Activated naive CD8-positive, alpha-beta T cell treated with anti-CD3 and anti-CD28 coated beads for 36 hours (primary cell): Measurements from ENCODE around the gene CUEDC1. TPM values are rescaled to one million over a fixed set of nuclear protein-coding genes. Genes with fewer than 3 reads are reported as not detected.

Experiments used
- DNase-seq: peaks from one replicate; pipeline ENCODE4 v3.0.0; 2021
- H3K27ac Mint-ChIP-seq: one replicate; pipeline ENCODE4 v1.8.0; 2022; ENCODE audit warnings: mild to moderate bottlenecking, moderate library complexity, mixed read lengths
- H3K27me3 Mint-ChIP-seq: one replicate; pipeline ENCODE4 v1.8.0; 2022; ENCODE audit warnings: mild to moderate bottlenecking, mixed read lengths
- H3K36me3 Mint-ChIP-seq: one replicate; pipeline ENCODE4 v1.8.0; 2021; ENCODE audit warnings: mild to moderate bottlenecking, mixed read lengths
- H3K4me1 Mint-ChIP-seq: one replicate; pipeline ENCODE4 v1.8.0; 2021; ENCODE audit warnings: mixed read lengths
- H3K4me3 Mint-ChIP-seq: one replicate; pipeline ENCODE4 v1.8.0; 2022; ENCODE audit warnings: mild to moderate bottlenecking, moderate library complexity, mixed read lengths
- H3K9me3 Mint-ChIP-seq: one replicate; pipeline ENCODE4 v1.8.0; 2022; ENCODE audit warnings: mixed read lengths
- total RNA-seq, 2 experiments: library from RNA; stranded (reverse); gene quantifications; one replicate each; pipeline ENCODE4 v1.2.3, GENCODE V29; 2021

CUEDC1 gene
- total RNA-seq, 2 experiments from 2014 or later, result 0.14 to 0.18 TPM

- Mint-ChIP-seq H3K4me3 (no peak overlapping the region), H3K36me3 (no peaks in the 10 kb centered on the region), H3K9me3 (no peaks in the 10 kb centered on the region), H3K27ac (no peak overlapping the region), H3K4me1 (no peaks in the 10 kb centered on the region), H3K27me3 (no peaks in the 10 kb centered on the region)
- no peak for DNase-seq
These were observed 44.5 kb downstream of the CUEDC1 start for GRCh38 chr17:57910462-57911420.

GRCh38 chr17:57909551-57909950 is 45.7 kb downstream of the CUEDC1 start:
- no peaks in the 10 kb centered on the region for H3K4me1 Mint-ChIP-seq
- H3K27me3 Mint-ChIP-seq, result no peaks in the 10 kb centered on the region
- H3K36me3 Mint-ChIP-seq, result no peaks in the 10 kb centered on the region
- DNase-seq, result no peak
- H3K27ac Mint-ChIP-seq, result no peak overlapping the region
- H3K4me3 Mint-ChIP-seq, result no peak overlapping the region
- no peaks in the 10 kb centered on the region for H3K9me3 Mint-ChIP-seq

- DNase-seq, result no peak
These were observed 46.9 kb downstream of the CUEDC1 start for GRCh38 chr17:57908278-57908677.

GRCh38 chr17:57906910-57907309 is 48.3 kb downstream of the CUEDC1 start:
- Mint-ChIP-seq H3K27ac (no peak overlapping the region), H3K27me3 (peaks cover 2% of the 10 kb centered on the region), H3K36me3 (no peaks in the 10 kb centered on the region), H3K9me3 (no peaks in the 10 kb centered on the region), H3K4me1 (peaks cover 3% of the 10 kb centered on the region), H3K4me3 (no peak overlapping the region)
- no peak for DNase-seq

More at GRCh38 chr17:57908278-57908677, 46.9 kb downstream of the CUEDC1 start:
- Mint-ChIP-seq H3K36me3 (no peaks in the 10 kb centered on the region), H3K27me3 (no peaks in the 10 kb centered on the region), H3K9me3 (no peaks in the 10 kb centered on the region), H3K4me3 (no peak overlapping the region), H3K27ac (no peak overlapping the region), H3K4me1 (peaks cover 1% of the 10 kb centered on the region)

- Mint-ChIP-seq H3K4me1 (peaks cover 3% of the 10 kb centered on the region), H3K36me3 (no peaks in the 10 kb centered on the region), H3K4me3 (no peak overlapping the region), H3K9me3 (no peaks in the 10 kb centered on the region), H3K27me3 (peaks cover 4% of the 10 kb centered on the region), H3K27ac (no peak overlapping the region)
- no peak for DNase-seq
These were observed 49.2 kb downstream of the CUEDC1 start for GRCh38 chr17:57905875-57906455.

- Mint-ChIP-seq H3K27ac (no peak overlapping the region), H3K4me3 (no peak overlapping the region), H3K9me3 (no peaks in the 10 kb centered on the region), H3K4me1 (peaks cover 3% of the 10 kb centered on the region), H3K27me3 (peaks cover 4% of the 10 kb centered on the region), H3K36me3 (no peaks in the 10 kb centered on the region)
- no peak for DNase-seq
These were observed 51.3 kb downstream of the CUEDC1 start for GRCh38 chr17:57903961-57904360.

GRCh38 chr17:57902800-57903759 is 52.1 kb downstream of the CUEDC1 start:
- H3K4me3 Mint-ChIP-seq, result no peak overlapping the region
- no peak for DNase-seq
- H3K9me3 Mint-ChIP-seq, result no peaks in the 10 kb centered on the region
- H3K4me1 Mint-ChIP-seq, result peaks cover 3% of the 10 kb centered on the region
- H3K27ac Mint-ChIP-seq, result no peak overlapping the region
- peaks cover 4% of the 10 kb centered on the region for H3K27me3 Mint-ChIP-seq
- H3K36me3 Mint-ChIP-seq, result no peaks in the 10 kb centered on the region

GRCh38 chr17:57902117-57902799 is 53.0 kb downstream of the CUEDC1 start:
- peaks cover 4% of the 10 kb centered on the region for H3K27me3 Mint-ChIP-seq
- H3K9me3 Mint-ChIP-seq, result no peaks in the 10 kb centered on the region
- peaks cover 3% of the 10 kb centered on the region for H3K4me1 Mint-ChIP-seq
- H3K4me3 Mint-ChIP-seq, result no peak overlapping the region
- H3K36me3 Mint-ChIP-seq, result no peaks in the 10 kb centered on the region
- no peak for DNase-seq
- H3K27ac Mint-ChIP-seq, result no peak overlapping the region

GRCh38 chr17:57900991-57901743 is 54.0 kb downstream of the CUEDC1 start:
- Mint-ChIP-seq H3K4me3 (no peak overlapping the region), H3K4me1 (peaks cover 3% of the 10 kb centered on the region), H3K9me3 (no peaks in the 10 kb centered on the region), H3K36me3 (no peaks in the 10 kb centered on the region), H3K27me3 (peaks cover 4% of the 10 kb centered on the region), H3K27ac (no peak overlapping the region)
- DNase-seq, result no peak

- peaks cover 4% of the 10 kb centered on the region for H3K27me3 Mint-ChIP-seq
- DNase-seq, result no peak
- peaks cover 3% of the 10 kb centered on the region for H3K4me1 Mint-ChIP-seq
- no peak overlapping the region for H3K4me3 Mint-ChIP-seq
- H3K27ac Mint-ChIP-seq, result no peak overlapping the region
- no peaks in the 10 kb centered on the region for H3K9me3 Mint-ChIP-seq
- no peaks in the 10 kb centered on the region for H3K36me3 Mint-ChIP-seq
These were observed 55.4 kb downstream of the CUEDC1 start for GRCh38 chr17:57899822-57900221.

- H3K9me3 Mint-ChIP-seq, result no peaks in the 10 kb centered on the region
- no peaks in the 10 kb centered on the region for H3K36me3 Mint-ChIP-seq
- DNase-seq, result no peak
- H3K4me3 Mint-ChIP-seq, result no peak overlapping the region
- H3K4me1 Mint-ChIP-seq, result peaks cover 3% of the 10 kb centered on the region
- H3K27ac Mint-ChIP-seq, result no peak overlapping the region
- peaks cover 4% of the 10 kb centered on the region for H3K27me3 Mint-ChIP-seq
These were observed 55.8 kb downstream of the CUEDC1 start for GRCh38 chr17:57899391-57899790.

- Mint-ChIP-seq H3K4me1 (peaks cover 3% of the 10 kb centered on the region), H3K27ac (no peak overlapping the region), H3K9me3 (no peaks in the 10 kb centered on the region), H3K4me3 (no peak overlapping the region), H3K36me3 (no peaks in the 10 kb centered on the region), H3K27me3 (peaks cover 4% of the 10 kb centered on the region)
- no peak for DNase-seq
These were observed 56.5 kb downstream of the CUEDC1 start for GRCh38 chr17:57898487-57899311.

GRCh38 chr17:57895382-57896060 is 59.7 kb downstream of the CUEDC1 start:
- H3K27ac Mint-ChIP-seq, result no peak overlapping the region
- no peaks in the 10 kb centered on the region for H3K9me3 Mint-ChIP-seq
- H3K36me3 Mint-ChIP-seq, result no peaks in the 10 kb centered on the region
- no peaks in the 10 kb centered on the region for H3K27me3 Mint-ChIP-seq
- no peak overlapping the region for H3K4me3 Mint-ChIP-seq
- peaks cover 2% of the 10 kb centered on the region for H3K4me1 Mint-ChIP-seq
- DNase-seq, result no peak
